Vein endothelial cell (primary cell): ENCODE data around the gene KRTAP5-9. TPM values are rescaled to one million over a fixed set of nuclear protein-coding genes. Genes with fewer than 3 reads are reported as not detected.

Experiments
- small RNA-seq: library from RNA; depleted of rRNA; stranded (forward); fragments of <200 nt; gene quantifications from one replicate; pipeline ENCODE3, GENCODE V24; 2012
- total RNA-seq: library from RNA; depleted of rRNA; stranded (reverse); fragments of >200 nt; gene quantifications from 2 replicates; pipeline ENCODE4 v1.2.3, GENCODE V29; 2012

Gene KRTAP5-9
- total RNA-seq, result not detected in 2 replicates

GRCh38 chr11:71548120-71548519 is at the start of gene KRTAP5-9:
TSS of gene KRTAP5-9 (plus strand) at chr11:71548420. CDS start at chr11:71548658, 238 bp downstream.

GRCh38 chr11:71526796-71527575 is 21.2 kb upstream of the KRTAP5-9 start, which contains the start of gene KRTAP5-7:
TSS of gene KRTAP5-7 (plus strand) at chr11:71527267. CDS start at chr11:71527301, 34 bp downstream.

GRCh38 chr11:71537977-71538665 is 10.1 kb upstream of the KRTAP5-9 start, which contains the start of gene KRTAP5-8:
TSS of gene KRTAP5-8 (plus strand) at chr11:71538025. CDS start at chr11:71538056, 31 bp downstream.

GRCh38 chr11:71565263-71565662 is 17.0 kb downstream of the KRTAP5-9 start, which contains the start of gene KRTAP5-10:
TSS of gene KRTAP5-10 (plus strand) at chr11:71565563. CDS start at chr11:71565588, 25 bp downstream.

GRCh38 chr11:71582309-71582895 is 34.2 kb downstream of the KRTAP5-9 start, which contains the start of gene KRTAP5-11:
TSS of gene KRTAP5-11 (minus strand) at chr11:71582875. CDS start at chr11:71582837, 38 bp downstream.

Small RNA genes lying within 50 kb of the gene (small RNA-seq; reads per million reads assigned to genes)
- gene AP000867.1, result not detected
- gene KRTAP5-14P, result not detected

Other genes with a start within 250 kb of the KRTAP5-9 start
- 36.9 and 51.1 TPM in 2 replicates for gene DHCR7, start 100.0 kb upstream of the KRTAP5-9 start, total RNA-seq
- gene NADSYN1, start 95.2 kb upstream of the KRTAP5-9 start, total RNA-seq, result 130 and 132 TPM in 2 replicates
- gene KRTAP5-7, start 21.2 kb upstream of the KRTAP5-9 start, total RNA-seq, result not detected in 2 replicates
- not detected in 2 replicates for gene KRTAP5-8, start 10.4 kb upstream of the KRTAP5-9 start, total RNA-seq
- gene KRTAP5-10, start 17.1 kb downstream of the KRTAP5-9 start, total RNA-seq, result not detected in 2 replicates
- not detected in 2 replicates for gene KRTAP5-11, start 34.5 kb downstream of the KRTAP5-9 start, total RNA-seq